Mesenteric fat pad (tissue), 1 donor: ENCODE measurements around the gene CACNB4. TPM values are rescaled to one million over a fixed set of nuclear protein-coding genes. Genes with fewer than 3 reads are reported as not detected.
A peak's percentile ranks its signal among the peaks of the same experiment; 100 is the strongest.
"Not testable (repeated sequence)": the region's sequence is repeated elsewhere in the genome, so short reads cannot be mapped to it uniquely, and the experiment has no call there.

Experiments
- DNase-seq: peaks from one replicate; pipeline ENCODE4 v3.0.0-alpha.2; 2020; ENCODE audit warnings: low spot score
- total RNA-seq: library from RNA; stranded (reverse); fragmentation: NEBNext Ultra II Directional; extraction: Animal tissue kit (Norgen Biotek cat#: 25700); gene quantifications from one replicate; pipeline ENCODE4 v1.2.1, GENCODE V29; 2021
- donor health status: DM: yes; HTN: yes; CAD: no.

CACNB4 gene
- total RNA-seq, 1 donor from 2014 or later: 1.7 TPM

DNA sequence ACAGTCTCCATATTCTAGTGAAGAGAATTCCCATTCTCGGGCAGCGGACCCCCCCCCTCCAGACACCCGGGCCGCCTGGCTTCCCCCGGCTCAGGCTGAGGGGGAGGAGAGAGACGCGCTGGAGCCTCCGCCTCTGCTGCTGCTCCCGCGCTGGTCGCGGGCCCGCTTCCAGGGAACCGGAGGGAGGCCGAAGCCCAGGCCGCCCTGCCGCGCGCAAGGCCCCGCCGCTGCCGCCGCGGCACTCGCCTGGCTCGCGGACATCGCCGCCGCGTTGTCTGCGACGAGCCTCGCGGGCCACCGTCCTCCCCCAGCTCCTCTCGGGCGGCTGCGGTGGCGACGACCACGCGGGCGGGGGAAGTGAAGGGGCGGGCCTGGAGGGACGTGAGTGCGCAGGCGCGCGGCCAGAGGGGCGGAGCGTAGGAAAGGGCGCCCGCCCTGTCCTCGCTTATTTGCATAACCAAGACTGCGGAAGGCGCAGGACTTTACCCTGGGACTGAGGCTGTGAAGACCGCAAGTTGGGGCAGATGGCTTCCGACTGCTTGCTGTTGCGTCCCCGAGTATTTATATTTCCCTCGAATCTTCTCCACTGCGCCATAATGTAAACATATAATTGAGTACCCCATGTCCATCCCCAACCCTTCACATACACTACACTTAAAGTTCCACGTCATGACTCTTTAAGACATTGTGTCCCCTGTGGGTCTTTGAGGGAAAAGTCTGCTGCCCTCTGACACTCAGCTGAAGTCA is 270.5 kb downstream of the CACNB4 start, which contains the start of gene ARL5A:
ARL5A (minus strand) TSS at position 279 of the 747 bp plus-strand sequence; CDS start at position 34, 245 bp downstream.
- peak; percentile 99 for DNase-seq

DNA sequence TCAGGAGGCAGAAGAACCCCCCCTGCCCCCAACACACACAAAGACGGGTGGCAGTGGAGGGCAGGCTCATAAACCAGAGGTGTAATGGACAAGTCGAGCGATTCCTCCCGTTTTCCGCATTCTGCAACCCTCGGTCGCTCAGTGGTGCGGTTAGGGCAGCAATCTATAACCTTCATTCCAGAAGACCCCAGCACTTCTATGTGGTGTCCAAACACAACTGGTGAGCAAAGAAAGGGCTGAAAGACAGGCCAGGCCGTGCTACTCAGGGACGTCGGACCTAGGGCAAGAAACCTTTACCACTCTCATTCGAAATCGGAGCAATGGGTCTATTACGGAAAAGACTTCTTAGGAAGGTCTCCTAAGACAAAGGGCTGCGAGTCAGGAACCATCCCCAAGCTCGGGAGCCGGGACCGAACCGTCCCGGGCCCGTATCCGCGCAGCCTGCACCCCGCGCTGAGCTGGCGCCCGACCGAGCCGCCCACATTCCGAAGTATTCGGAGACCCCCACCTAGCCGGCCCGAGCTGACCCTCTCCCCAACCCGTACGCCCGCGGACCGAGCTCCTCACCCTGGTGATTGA is 271.2 kb downstream of the CACNB4 start:
- DNase-seq: no peak

- no peak for DNase-seq
Observed at GRCh38 chr2:151826737-151827157, 272.1 kb downstream of the CACNB4 start.

- no peak for DNase-seq
Observed at GRCh38 chr2:151824886-151825285, 274.0 kb downstream of the CACNB4 start.

- no peak for DNase-seq
Observed at GRCh38 chr2:151823651-151824050, 275.2 kb downstream of the CACNB4 start.

DNA sequence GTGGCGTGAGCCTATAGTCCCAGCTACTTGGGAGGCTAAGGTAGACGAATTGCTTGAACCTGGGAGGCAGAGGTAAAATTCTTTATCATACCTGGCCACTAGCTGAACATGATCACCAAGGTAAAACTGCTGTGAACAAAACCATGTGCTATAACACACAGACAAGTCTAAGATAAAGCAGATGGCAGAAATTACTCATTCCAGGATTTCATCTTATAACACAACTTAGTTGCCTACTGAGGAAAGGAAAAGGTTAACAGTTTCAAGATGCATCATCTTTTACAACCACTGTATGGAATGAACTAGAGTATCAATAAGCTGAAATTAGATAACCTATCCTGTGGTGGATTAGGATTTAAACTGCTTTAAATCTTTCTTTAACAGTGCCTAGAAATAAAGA is 278.9 kb downstream of the CACNB4 start:
- no peak for DNase-seq

DNA sequence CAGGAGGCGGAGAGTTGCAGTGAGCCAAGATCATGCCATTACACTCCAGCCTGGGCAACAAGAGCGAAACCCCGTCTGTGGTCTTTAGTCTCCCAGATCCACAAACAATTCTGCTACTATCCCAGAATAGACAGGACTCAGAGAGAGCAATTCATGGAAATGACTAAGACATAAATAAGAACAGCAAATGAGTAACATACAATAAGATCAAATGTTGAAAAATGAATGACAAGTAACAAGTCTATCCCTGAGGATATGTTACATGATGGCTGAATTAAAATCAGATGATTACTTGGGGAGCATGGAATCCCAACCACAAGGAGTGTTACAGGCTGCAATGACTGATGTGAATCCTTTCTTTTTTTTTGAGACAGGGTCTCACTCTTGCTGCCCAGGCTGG is 280.9 kb downstream of the CACNB4 start:
- DNase-seq: no peak

DNA sequence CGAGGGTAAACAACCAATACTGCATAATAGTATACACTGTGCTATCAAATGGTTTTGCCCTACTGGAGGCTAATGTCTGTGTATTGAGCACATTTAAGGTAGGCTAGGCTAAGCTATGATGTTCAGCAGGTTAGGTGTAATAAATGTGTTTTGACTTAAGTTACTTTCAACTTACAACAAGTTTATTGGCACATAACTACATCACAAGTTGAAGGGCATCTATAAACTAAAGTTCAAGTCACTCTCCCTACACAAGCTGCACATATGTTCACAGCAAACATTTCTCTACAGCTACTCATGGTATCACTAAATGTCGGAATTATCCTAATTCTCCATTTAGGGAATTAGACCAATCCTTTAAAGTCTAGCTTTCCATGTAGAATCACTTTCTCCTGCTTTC is 282.0 kb downstream of the CACNB4 start:
- DNase-seq: no peak

GRCh38 chr2:151815821-151816489 is 282.9 kb downstream of the CACNB4 start:
- DNase-seq: no peak

- no peak for DNase-seq
Observed at GRCh38 chr2:151810489-151810888, 288.4 kb downstream of the CACNB4 start.

GRCh38 chr2:151809073-151809383 is 289.8 kb downstream of the CACNB4 start:
- no peak for DNase-seq

GRCh38 chr2:151808258-151809072 is 290.4 kb downstream of the CACNB4 start:
- DNase-seq: no peak

DNA sequence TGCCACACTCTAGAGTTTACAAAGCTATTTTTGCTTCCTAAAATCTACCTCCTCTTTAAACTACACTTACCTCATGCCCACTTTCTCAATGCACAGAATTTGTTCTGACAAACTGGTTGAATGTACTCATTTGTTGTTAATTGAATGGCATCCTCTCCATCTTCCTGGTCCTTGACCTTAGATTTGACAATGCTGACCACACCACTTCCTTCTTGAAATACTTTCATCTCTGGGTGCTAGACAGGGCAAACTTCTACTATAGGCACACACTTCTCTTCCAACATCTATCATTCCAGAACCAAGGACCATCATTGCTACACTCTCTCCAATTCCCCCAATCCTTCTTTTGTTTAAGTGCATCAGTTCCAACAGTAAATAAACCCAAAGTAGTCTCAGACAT is 292.9 kb downstream of the CACNB4 start:
- no peak for DNase-seq

GRCh38 chr2:151805343-151805742 is 293.5 kb downstream of the CACNB4 start:
- no peak for DNase-seq

DNA sequence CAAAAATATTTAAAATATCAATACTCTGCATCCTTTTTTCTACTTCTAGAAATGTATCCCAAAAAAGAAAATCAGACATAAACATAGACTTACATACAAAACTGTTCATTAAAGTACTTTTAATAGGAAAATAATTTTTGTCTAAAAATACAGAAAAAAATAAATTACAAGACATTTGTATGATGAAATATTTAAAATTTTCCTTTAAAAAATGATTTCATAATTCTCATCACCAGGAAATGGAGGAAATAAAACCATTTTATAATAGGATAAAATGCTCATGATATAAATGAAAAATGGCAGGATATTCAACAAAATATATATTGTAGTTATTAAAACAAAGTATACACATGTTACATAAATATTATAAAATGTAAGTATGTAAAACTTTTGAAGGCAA is 295.0 kb downstream of the CACNB4 start:
- no peak for DNase-seq

DNA sequence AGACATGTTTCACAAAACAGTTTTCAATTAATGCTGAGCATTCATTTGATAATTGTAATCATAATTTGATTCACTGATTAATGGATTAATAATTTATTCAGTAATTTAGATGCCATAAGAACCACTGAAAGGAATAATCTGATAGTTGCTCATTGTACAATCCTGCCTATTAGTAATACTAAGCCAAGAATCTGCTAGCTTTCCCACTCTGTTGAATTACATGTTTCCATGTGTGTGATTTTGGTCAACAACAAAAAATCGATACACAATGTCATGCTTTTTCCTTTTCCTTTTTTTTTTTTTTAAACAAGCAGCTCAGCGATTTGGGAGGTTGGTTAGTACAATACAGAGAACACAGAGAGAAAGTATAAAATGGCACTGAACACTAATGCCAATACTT is 296.5 kb downstream of the CACNB4 start:
- no peak for DNase-seq

DNA sequence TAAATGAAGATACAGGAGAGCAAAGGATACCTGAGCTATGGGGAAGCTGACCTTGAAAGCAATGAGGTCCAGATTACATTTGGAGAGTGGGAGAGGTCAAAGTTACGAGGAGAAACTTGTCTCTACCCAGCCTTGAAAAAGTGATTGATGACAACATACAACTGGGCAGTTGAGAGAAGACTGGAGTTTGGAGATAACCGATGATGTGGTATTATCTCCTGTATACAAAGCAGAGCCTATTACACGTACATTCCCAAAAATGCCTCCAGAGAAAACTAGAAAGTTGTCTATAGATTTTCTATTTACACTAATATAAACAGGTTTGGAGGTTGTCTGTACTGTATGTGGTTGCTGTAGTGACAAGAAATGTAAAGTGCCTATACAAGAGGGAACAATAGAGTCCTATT is 299.0 kb downstream of the CACNB4 start:
- DNase-seq: no peak

DNA sequence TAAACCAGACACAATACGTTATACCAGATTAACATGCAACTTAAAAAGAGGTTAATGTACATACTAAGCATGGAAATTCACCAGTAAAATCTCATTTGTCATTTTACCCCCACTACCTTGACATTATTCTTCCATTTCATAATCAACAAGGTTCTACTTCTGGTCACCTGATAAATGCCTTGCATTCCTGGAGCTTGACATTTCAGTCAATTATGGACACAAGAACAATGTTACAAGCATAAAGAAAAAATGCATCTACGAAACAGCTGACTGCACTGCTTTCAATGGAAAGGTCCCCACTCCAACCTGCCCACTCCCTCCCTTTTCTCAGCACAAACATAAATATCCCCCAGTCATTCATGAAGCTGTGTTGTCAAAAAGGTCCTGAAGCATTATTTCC is 302.1 kb downstream of the CACNB4 start:
- DNase-seq: no peak

GRCh38 chr2:151795646-151796240 is 303.1 kb downstream of the CACNB4 start:
- no peak for DNase-seq

DNA sequence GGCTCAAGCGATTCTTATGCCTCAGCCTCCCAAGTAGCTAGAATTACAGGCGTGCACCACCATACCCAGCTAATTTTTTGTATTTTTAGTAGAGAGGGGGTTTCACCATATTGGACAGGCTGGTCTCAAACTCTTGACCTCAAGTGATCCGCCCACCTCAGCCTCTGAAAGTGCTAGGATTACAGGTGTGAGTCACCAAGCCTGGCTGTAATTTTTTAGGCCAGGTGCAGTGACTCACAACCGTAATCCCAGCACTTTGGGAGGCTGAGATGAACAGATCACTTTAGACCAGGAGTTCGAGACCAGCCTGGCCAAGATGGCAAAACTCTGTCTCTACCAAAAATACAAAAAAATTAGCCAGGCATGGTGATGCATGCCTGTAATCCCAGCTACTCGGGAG is 304.4 kb downstream of the CACNB4 start:
- DNase-seq: not testable (repeated sequence)

GRCh38 chr2:151793123-151793522 is 305.7 kb downstream of the CACNB4 start:
- DNase-seq: no peak
